HG02840 (cell line): ENCODE results near the gene ERMN.
"Not testable (repeated sequence)": the region's sequence is repeated elsewhere in the genome, so short reads cannot be mapped to it uniquely, and the experiment has no call there.

Experiments used
- ATAC-seq: cut with Tn5 transposase; IDR thresholded peaks from one replicate; pipeline ENCODE4 v1.9.1; 2021; ENCODE audit warnings: mild to moderate bottlenecking, moderate library complexity, moderate number of reproducible peaks; ENCODE audit not compliant: unreplicated experiment, low FRiP score

Gene ERMN

GRCh38 chr2:157325786-157326185, at the start of gene ERMN:
ERMN (minus strand) TSS chr2:157325824; CDS start chr2:157325642, 182 bp downstream.
- ATAC-seq: no peak

DNA sequence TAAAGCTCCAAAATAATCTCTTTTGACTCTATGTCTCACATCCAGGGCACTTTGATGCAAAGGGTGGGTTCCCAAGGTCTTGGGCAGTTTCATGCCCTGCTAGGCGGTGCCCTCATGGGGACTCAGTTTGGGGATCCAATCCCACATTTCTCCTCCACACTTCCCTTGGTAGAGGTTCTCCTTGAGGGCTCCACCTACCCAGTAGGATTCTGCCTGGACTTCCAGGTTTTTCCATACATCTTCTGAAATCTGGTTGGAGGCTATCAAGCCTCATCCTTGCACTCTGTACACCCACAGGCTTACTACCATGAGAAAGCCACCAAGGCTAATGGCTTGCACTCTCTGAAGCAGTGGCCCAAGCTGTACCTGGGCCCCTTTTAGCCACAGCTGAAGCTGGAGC, 49.8 kb upstream of the ERMN start:
- no peak for ATAC-seq

DNA sequence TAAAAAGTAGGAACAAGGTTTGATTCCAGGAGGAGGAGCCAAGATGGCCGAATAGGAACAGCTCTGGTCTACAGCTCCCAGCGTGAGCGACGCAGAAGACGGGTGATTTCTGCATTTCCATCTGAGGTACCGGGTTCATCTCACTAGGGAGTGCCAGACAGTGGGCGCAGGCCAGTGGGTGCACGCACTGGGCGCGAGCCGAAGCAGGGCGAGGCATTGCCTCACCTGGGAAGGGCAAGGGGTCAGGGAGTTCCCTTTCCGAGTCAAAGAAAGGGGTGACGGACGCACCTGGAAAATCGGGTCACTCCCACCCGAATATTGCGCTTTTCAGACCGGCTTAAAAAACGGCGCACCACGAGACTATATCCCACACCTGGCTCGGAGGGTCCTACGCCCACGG, 42.9 kb upstream of the ERMN start:
- ATAC-seq: not testable (repeated sequence)

GRCh38 chr2:157367704-157368103, 42.1 kb upstream of the ERMN start:
- no peak for ATAC-seq

DNA sequence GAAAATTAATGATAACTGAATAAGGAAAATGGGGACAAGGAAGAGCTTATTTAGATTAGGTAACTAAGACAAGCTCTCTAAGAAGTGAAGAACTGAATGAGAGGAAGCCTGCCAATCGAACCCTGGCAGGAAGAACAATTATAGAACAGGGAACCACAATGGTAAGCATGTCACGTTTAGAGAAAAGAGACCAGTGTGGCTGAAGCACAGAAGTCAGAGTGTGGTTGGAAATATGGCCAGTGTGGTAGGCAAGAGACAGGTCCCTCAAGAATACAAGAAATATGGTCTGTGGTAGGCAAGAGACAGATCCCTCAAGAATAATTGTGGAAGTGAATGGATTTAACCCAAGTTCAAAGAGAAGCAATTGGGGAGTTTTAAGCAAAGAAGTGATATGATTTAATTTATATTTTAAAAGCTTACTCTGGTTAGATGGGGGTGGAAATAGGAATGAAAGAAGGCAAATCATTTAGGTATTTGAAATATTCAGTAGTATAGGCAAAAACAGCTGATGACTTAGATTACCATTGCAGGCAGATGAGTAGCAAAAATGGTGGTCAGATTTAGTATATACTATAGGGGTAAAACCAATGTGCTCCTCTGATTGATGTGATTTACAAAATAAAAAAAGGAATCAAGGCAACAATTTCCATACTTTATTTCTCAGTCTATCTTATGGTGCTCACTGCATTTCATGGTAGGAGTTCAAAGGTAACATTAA, 38.8 kb upstream of the ERMN start:
- peak; percentile 78 for ATAC-seq

DNA sequence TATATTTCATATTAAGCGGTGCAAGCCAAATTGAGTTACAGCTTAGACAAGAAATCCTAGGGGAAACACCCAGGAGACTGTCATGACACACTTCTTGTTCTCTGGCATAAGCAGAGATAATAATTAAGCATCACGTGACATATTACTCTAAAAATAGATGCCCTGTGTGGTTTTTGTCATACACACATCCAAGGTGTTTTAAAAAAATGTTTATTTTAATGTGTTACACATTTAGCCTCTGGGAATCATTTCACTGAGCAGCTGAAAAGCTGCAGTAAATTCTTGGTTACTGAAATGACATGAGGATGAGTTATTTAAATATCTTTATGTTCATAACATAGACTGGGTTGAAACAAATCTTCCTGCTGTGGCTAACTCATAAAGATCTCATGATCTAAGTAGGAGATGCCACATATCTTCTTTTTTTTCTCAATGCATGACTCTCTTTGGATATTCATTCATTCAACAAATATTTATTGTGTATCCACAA, 38.0 kb upstream of the ERMN start:
- ATAC-seq: peak; percentile 48

- ATAC-seq: no peak
Observed at GRCh38 chr2:157362627-157363026, 37.0 kb upstream of the ERMN start.

- ATAC-seq: no peak
Observed at GRCh38 chr2:157361526-157361925, 35.9 kb upstream of the ERMN start.

- ATAC-seq: no peak
Observed at GRCh38 chr2:157359628-157360027, 34.0 kb upstream of the ERMN start.

GRCh38 chr2:157355618-157356017, 30.0 kb upstream of the ERMN start:
- no peak for ATAC-seq

- ATAC-seq: no peak
Observed at GRCh38 chr2:157349949-157350515, 24.4 kb upstream of the ERMN start.

- no peak for ATAC-seq
Observed at GRCh38 chr2:157348291-157348921, 22.8 kb upstream of the ERMN start.

DNA sequence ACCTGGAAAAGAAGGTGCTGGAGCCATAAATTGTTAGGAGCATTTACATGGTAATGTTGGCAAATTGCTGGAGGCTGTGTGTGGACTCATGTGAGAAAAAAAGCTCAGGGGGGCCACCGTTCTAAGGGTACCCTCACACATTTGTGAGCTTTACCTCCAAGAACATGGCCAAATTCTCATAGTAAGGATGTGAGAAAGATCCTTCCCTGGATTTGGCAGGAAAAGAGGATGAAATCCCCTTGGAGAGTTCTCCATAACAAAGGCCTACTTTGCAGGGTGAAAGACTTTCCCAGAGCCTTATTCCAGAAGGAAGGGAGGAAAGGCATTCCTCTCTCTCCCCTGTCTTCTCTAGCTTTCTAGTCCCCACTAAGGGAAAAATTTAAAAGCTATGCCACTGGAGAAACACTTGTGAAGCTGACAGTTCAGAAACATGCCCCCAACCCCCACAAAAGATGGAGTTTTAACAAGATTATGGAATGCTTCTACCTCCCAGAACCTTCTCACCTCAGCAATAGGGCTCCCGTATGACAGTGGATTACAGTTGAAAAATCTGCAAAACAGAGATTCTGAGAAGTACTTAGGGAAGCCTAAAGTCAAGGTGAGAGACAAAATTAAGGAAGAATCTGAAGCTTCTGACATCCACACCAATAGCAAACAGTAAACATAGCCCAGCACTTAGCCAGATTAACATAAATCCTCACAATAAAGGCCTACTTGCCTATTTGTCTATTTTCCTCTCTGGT, 20.2 kb upstream of the ERMN start:
- ATAC-seq: no peak

- ATAC-seq: not testable (repeated sequence)
Observed at GRCh38 chr2:157341381-157341780, 15.8 kb upstream of the ERMN start.

DNA sequence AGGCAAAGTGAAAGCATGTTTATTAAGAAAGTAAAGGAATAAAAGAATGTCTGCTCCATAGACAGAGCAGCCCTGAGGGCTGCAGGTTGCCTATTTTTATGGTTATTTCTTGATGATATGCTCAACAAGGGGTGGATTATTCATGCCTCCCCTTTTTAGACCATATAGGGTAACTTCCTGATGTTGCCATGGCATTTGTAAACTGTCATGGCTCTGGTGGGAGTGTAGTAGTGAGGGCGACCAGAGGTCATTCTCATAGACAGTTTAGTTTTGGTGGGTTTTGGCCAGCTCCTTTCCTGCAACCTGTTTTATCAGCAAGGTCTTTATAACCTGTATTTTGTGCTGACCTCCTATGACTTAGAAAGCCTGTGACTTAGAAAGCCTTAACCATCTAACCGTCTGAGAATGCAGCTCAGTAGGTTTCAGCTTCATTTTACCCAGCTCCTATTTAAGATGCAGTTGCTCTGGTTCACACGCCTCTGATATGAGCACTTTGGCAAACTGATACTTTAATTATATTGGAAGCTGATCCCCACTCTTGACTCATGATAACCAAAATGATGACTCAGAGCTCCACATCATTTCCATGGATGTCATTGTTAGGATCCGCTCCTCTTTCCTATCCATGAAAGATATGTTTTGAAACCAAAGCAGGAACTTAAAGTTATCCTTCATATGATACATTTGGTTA, 14.5 kb upstream of the ERMN start:
- no peak for ATAC-seq

GRCh38 chr2:157337978-157338377, 12.4 kb upstream of the ERMN start:
- no peak for ATAC-seq

- ATAC-seq: no peak
Observed at GRCh38 chr2:157336137-157337010, 10.8 kb upstream of the ERMN start.

- no peak for ATAC-seq
Observed at GRCh38 chr2:157334797-157335196, 9.2 kb upstream of the ERMN start.

- no peak for ATAC-seq
Observed at GRCh38 chr2:157334335-157334734, 8.7 kb upstream of the ERMN start.
